H1 (cell line): ENCODE data around the gene KIAA1671. TPM values are rescaled to one million over a fixed set of nuclear protein-coding genes. Genes with fewer than 3 reads are reported as not detected.
A peak's percentile ranks its signal among the peaks of the same experiment; 100 is the strongest.

Experiments
- CTCF ChIA-PET: fragments of 300-600 bp; sonication (Branson Sonifier 250); formaldehyde crosslinking; loops from one replicate; lab custom pipeline; 2021; ENCODE audit not compliant: partially characterized antibody; lab: Charles Lee
- POLR2A ChIA-PET: fragments of 300-600 bp; sonication (Branson Sonifier 250); formaldehyde crosslinking; loops from one replicate; lab custom pipeline; 2021; ENCODE audit warnings: inconsistent platforms; ENCODE audit not compliant: partially characterized antibody; lab: Charles Lee
- DNase-seq, 2 experiments: peaks; one replicate each; pipeline versions ENCODE4 v3.0.0 to v3.0.0-alpha.2; 2010 to 2022; ENCODE audit warnings: low spot score in 2 of 2, low read depth in 1 of 2, mixed read lengths in 1 of 2
- FAIRE-seq: peaks from 2 replicates; lab custom pipeline; 2011; peaks lifted over from hg19 to GRCh38; lab: Jason Lieb, UNC
- H2AFZ ChIP-seq: 2 replicates; pipeline ENCODE4 v1.8.1; 2012; ENCODE audit warnings: low read length, inconsistent platforms
- H2AK5ac ChIP-seq: 2 replicates; pipeline ENCODE4 v1.6.1; 2013; ENCODE audit warnings: low read depth, low read length
- H2BK120ac ChIP-seq: replicated peaks from 2 replicates; pipeline ENCODE3; 2013; ENCODE audit warnings: low read depth, low read length, inconsistent platforms
- H2BK12ac ChIP-seq: 2 replicates; pipeline ENCODE4 v1.6.1; 2013; ENCODE audit warnings: low read depth, low read length
- H2BK15ac ChIP-seq: 2 replicates; pipeline ENCODE4 v1.6.1; 2013; ENCODE audit warnings: low read length
- H2BK20ac ChIP-seq: 2 replicates; pipeline ENCODE4 v1.6.1; 2013; ENCODE audit warnings: low read length
- H2BK5ac ChIP-seq: 2 replicates; pipeline ENCODE4 v1.6.1; 2013; ENCODE audit warnings: low read depth, low read length
- H3K14ac ChIP-seq: 2 replicates; pipeline ENCODE4 v1.6.1; 2013; ENCODE audit warnings: inconsistent platforms; ENCODE audit not compliant: insufficient read length
- H3K18ac ChIP-seq: 2 replicates; pipeline ENCODE4 v1.6.1; 2013; ENCODE audit warnings: low read length; ENCODE audit errors: extremely low read depth
- H3K23ac ChIP-seq: 2 replicates; pipeline ENCODE4 v1.6.1; 2013; ENCODE audit warnings: inconsistent platforms; ENCODE audit not compliant: insufficient read length
- H3K23me2 ChIP-seq: 2 replicates; pipeline ENCODE4 v1.6.1; 2013; ENCODE audit warnings: low read depth, low read length
- H3K27ac ChIP-seq: 2 replicates; pipeline ENCODE4 v1.6.1; 2011; ENCODE audit warnings: low read depth, low read length, inconsistent platforms
- H3K27me3 ChIP-seq, 4 experiments: replicated peaks in 1 of 4; 1 replicate in 1 of 4; 2 replicates in 3 of 4; pipeline versions ENCODE4 v1.6.1 to v1.8.1; 2011 to 2013; ENCODE audit warnings: low read length in 3 of 4, mild to moderate bottlenecking in 3 of 4, inconsistent platforms in 2 of 4, mixed read lengths in 2 of 4, moderate library complexity in 1 of 4; ENCODE audit not compliant: control insufficient read depth in 3 of 4, insufficient read depth in 3 of 4; ENCODE audit errors: extremely low read depth in 1 of 4
- H3K36me3 ChIP-seq, 4 experiments: 2 replicates each; pipeline versions ENCODE4 v1.6.1 to v1.8.1; 2011 to 2013; ENCODE audit warnings: mild to moderate bottlenecking in 4 of 4, low read length in 3 of 4, moderate library complexity in 2 of 4, control low read depth in 1 of 4, inconsistent platforms in 1 of 4; ENCODE audit not compliant: insufficient read depth in 4 of 4, control insufficient read depth in 2 of 4
- H3K4ac ChIP-seq: replicated peaks from 2 replicates; pipeline ENCODE3; 2013; ENCODE audit warnings: low read length, low read depth, mixed read lengths, inconsistent platforms; ENCODE audit not compliant: insufficient read length
- H3K4me1 ChIP-seq, 4 experiments: replicated peaks in 1 of 4; 1 replicate in 1 of 4; 2 replicates in 3 of 4; pipeline versions ENCODE4 v1.6.1 to v1.8.1; 2011 to 2013; ENCODE audit warnings: low read length in 3 of 4, inconsistent platforms in 2 of 4, mixed read lengths in 1 of 4; ENCODE audit not compliant: insufficient read depth in 4 of 4, control insufficient read depth in 3 of 4
- H3K4me2 ChIP-seq, 2 experiments: 2 replicates each; pipeline versions ENCODE4 v1.6.1 to v1.8.1; 2011 to 2013; ENCODE audit warnings: low read depth in 2 of 2, low read length in 2 of 2, control low read depth in 1 of 2, inconsistent platforms in 1 of 2, mild to moderate bottlenecking in 1 of 2; ENCODE audit not compliant: insufficient read depth in 1 of 2
- H3K4me3 ChIP-seq, 4 experiments: fragments of 200-600, 300-600 bp in 1 of 4; sonication (generic), shearing (Covaris generic), sonication (Bioruptor Twin) in 1 of 4; 2 replicates each; pipeline versions ENCODE4 v1.5.1 to v1.8.1; 2011 to 2016; ENCODE audit warnings: low read length in 4 of 4, low read depth in 3 of 4, control low read depth in 2 of 4, inconsistent platforms in 2 of 4, mild to moderate bottlenecking in 2 of 4, mixed read lengths in 1 of 4, moderate library complexity in 1 of 4; ENCODE audit not compliant: insufficient read depth in 2 of 4; ENCODE audit errors: extremely low read depth in 1 of 4
- H3K56ac ChIP-seq: replicated peaks from 2 replicates; pipeline ENCODE3; 2013; ENCODE audit warnings: low read depth, mild to moderate bottlenecking, mixed read lengths, low read length, inconsistent platforms; ENCODE audit not compliant: insufficient read length
- H3K79me1 ChIP-seq: 2 replicates; pipeline ENCODE4 v1.6.1; 2013; ENCODE audit warnings: low read depth, low read length, control low read depth
- H3K79me2 ChIP-seq, 2 experiments: 2 replicates each; pipeline versions ENCODE4 v1.6.1 to v1.8.1; 2012 to 2013; ENCODE audit warnings: low read length in 2 of 2, mild to moderate bottlenecking in 2 of 2, inconsistent platforms in 1 of 2; ENCODE audit not compliant: insufficient read depth in 2 of 2, control insufficient read depth in 1 of 2
- H3K9ac ChIP-seq, 4 experiments: replicated peaks in 1 of 4; 1 replicate in 1 of 4; 2 replicates in 3 of 4; pipeline versions ENCODE4 v1.6.1 to v1.8.1; 2011 to 2013; ENCODE audit warnings: low read depth in 3 of 4, low read length in 3 of 4, control low read depth in 2 of 4, mild to moderate bottlenecking in 2 of 4, moderate library complexity in 2 of 4, inconsistent platforms in 1 of 4; ENCODE audit errors: extremely low read depth in 1 of 4
- H3K9me3 ChIP-seq, 2 experiments: 2 replicates each; pipeline versions ENCODE4 v1.6.1 to v1.8.1; 2012 to 2013; ENCODE audit warnings: mild to moderate bottlenecking in 2 of 2, moderate library complexity in 2 of 2, control low read depth in 1 of 2, inconsistent platforms in 1 of 2, low read depth in 1 of 2, low read length in 1 of 2, mixed read lengths in 1 of 2; ENCODE audit not compliant: insufficient read depth in 2 of 2
- H4K20me1 ChIP-seq, 2 experiments: replicated peaks in 1 of 2; 2 replicates each; pipeline versions ENCODE3 to v1.8.1; 2011 to 2013; ENCODE audit warnings: inconsistent platforms in 2 of 2, low read length in 2 of 2, mild to moderate bottlenecking in 1 of 2; ENCODE audit not compliant: insufficient read depth in 2 of 2, control insufficient read depth in 1 of 2
- H4K5ac ChIP-seq: 2 replicates; pipeline ENCODE4 v1.6.1; 2013; ENCODE audit warnings: low read length, low read depth, mixed read lengths, inconsistent platforms; ENCODE audit not compliant: insufficient read length
- H4K8ac ChIP-seq: 2 replicates; pipeline ENCODE4 v1.8.0; 2013; ENCODE audit warnings: mild to moderate bottlenecking, moderate library complexity, low read length, inconsistent platforms; ENCODE audit not compliant: insufficient read depth; ENCODE audit errors: extremely low read depth
- H4K91ac ChIP-seq: replicated peaks from 2 replicates; pipeline ENCODE3; 2013; ENCODE audit warnings: low read length, mixed read lengths, inconsistent platforms; ENCODE audit not compliant: insufficient read length
- ATF2 ChIP-seq: IDR thresholded peaks from 2 replicates; pipeline ENCODE4 v1.6.1; 2012; ENCODE audit warnings: low read length, inconsistent platforms
- ATF3 ChIP-seq: IDR thresholded peaks from 2 replicates; pipeline ENCODE4 v1.6.1; 2011; ENCODE audit warnings: low read depth, mild to moderate bottlenecking, low read length; ENCODE audit not compliant: insufficient read depth
- CTCF ChIP-seq, 3 experiments: IDR thresholded peaks; 1 replicate in 2 of 3; 2 replicates in 1 of 3; pipeline versions ENCODE4 v1.5.1 to v1.6.1; 2011; ENCODE audit warnings: low read length in 3 of 3, mild to moderate bottlenecking in 3 of 3, inconsistent platforms in 2 of 3, low read depth in 1 of 3, moderate library complexity in 1 of 3; ENCODE audit not compliant: insufficient read depth in 1 of 3; ENCODE audit errors: control extremely low read depth in 1 of 3
- POLR2AphosphoS5 ChIP-seq: IDR thresholded peaks from 2 replicates; pipeline ENCODE4 v1.6.1; 2011; ENCODE audit warnings: low read depth, low read length
- TAF7 ChIP-seq: optimal IDR thresholded peaks from 2 replicates; pipeline ENCODE3; 2011; ENCODE audit warnings: low read depth, mild to moderate bottlenecking, inconsistent platforms, low read length, moderate library complexity, borderline replicate concordance
- TBP ChIP-seq: IDR thresholded peaks from 2 replicates; pipeline ENCODE4 v1.6.1; 2011; ENCODE audit warnings: low read depth, low read length, improper control_type of control experiment
- WGBS, 2 experiments: shearing (Covaris generic) in 1 of 2; methylation state at CpG; one replicate each; pipeline versions ENCODE4 v1.1.6 to v1.1.7; 2013 to 2015; ENCODE audit warnings: low lambda C conversion rate in 2 of 2, mixed read lengths in 2 of 2, inconsistent platforms in 1 of 2, low coverage in 1 of 2, missing lambda C conversion rate in 1 of 2; ENCODE audit not compliant: insufficient replicate concordance in 2 of 2, insufficient coverage in 1 of 2, insufficient read length in 1 of 2; ENCODE audit errors: extremely low coverage in 1 of 2, missing lambda C conversion rate in 1 of 2; 5-methylcytosine and 5-hydroxymethylcytosine counted together
- polyA plus RNA-seq, 7 experiments: library from polyadenylated mRNA; depleted of rRNA in 3 of 7; stranded (reverse) in 5 of 7; unstranded in 2 of 7; fragments of >200 nt in 5 of 7; fragments of 200-250 nt in 2 of 7; gene quantifications; 1 replicate in 5 of 7; 2 replicates in 1 of 7; 4 replicates in 1 of 7; pipeline versions ENCODE4 v1.2.1 to v1.2.3, GENCODE V29; 2011 to 2013; ENCODE audit warnings: missing spikeins in 2 of 7, mixed read lengths in 2 of 7
- total RNA-seq: library from RNA; stranded (reverse); fragmentation: NEBNext Ultra II Directional; extraction: Animal tissue kit (Norgen Biotek cat#: 25700); gene quantifications from 2 replicates; pipeline ENCODE4 v1.2.1, GENCODE V29; 2021

Gene KIAA1671
- total and polyA plus RNA-seq, 2 of the 8 experiments (the other 6 are each of a cell fraction or from before 2014, with no cell fraction given): 6.4 to 23.9 TPM

GRCh38 chr22:25131198-25131887 lies 178.8 kb downstream of the KIAA1671 start:
- no peak for DNase-seq
- no peak overlapping the region for H3K4me3 ChIP-seq
- H3K27ac ChIP-seq: no peak overlapping the region
- H2BK12ac ChIP-seq: no peak overlapping the region
- 82% methylated on average over 9 of the region's 9 CpGs; no CpG with 5 or more reads in 1 of the 2 experiments for WGBS, 2 experiments
- no peak overlapping the region for H2BK15ac ChIP-seq
- ChIA-PET CTCF (interaction anchor here (1.2 to 2.3 kb wide), 3 partner anchors 20 to 51 kb away, joined by 3 to 13 read pairs (median 3); no protein-coding TSS in a partner anchor), POLR2A (interaction anchor here (1.7 kb wide), 1 partner anchor 10 kb away, joined by 3 read pairs; no protein-coding TSS in a partner anchor)
- no peak overlapping the region for H4K91ac ChIP-seq
- H4K5ac ChIP-seq: no peak overlapping the region
- H3K4me2 ChIP-seq: no peak overlapping the region
- H3K79me2 ChIP-seq: no peaks in the 10 kb centered on the region; a peak in 1 of 4 replicates
- H3K36me3 ChIP-seq: no peaks in the 10 kb centered on the region
- H4K8ac ChIP-seq: no peak overlapping the region; the same call in 1 of the 2 replicates
- H4K20me1 ChIP-seq: peaks cover 4 to 17% of the 10 kb centered on the region in 2 experiments
- H3K56ac ChIP-seq: no peak overlapping the region
- no peak overlapping the region for H2BK5ac ChIP-seq
- H3K9ac ChIP-seq: peak overlapping the region in 1 of 4 experiments; percentile 29; a peak in 1 of 7 replicates
- H2AFZ ChIP-seq: no peak overlapping the region
- no peak for TF ChIP-seq TBP
- TF ChIP-seq ATF2: no peak
- no peak for TF ChIP-seq POLR2AphosphoS5
- no peak for TF ChIP-seq ATF3
- TF ChIP-seq CTCF (IDR thresholded peaks at IDR 0.05; ENCODE audit: control extremely low read depth in 1 of 3, insufficient read depth in 1 of 3, low read depth in 1 of 3, low read length in 3 of 3): 0 out of 4 replicates have a peak, but pooled peaks of 1 of the 3 experiments have one; percentile 8
- no peak for TF ChIP-seq TAF7
- H3K4me1 ChIP-seq: peaks cover 0 to 21% (median 11%) of the 10 kb centered on the region in 4 experiments; a peak in 6 of 7 replicates
- no peak overlapping the region for H2BK120ac ChIP-seq
- H3K27me3 ChIP-seq: no peaks in the 10 kb centered on the region
- no peak overlapping the region for H3K14ac ChIP-seq
- H3K9me3 ChIP-seq: no peaks in the 10 kb centered on the region
- FAIRE-seq: no peak
- 0 out of 2 replicates have a peak overlapping the region, but pooled peaks have one; percentile 24 for H2BK20ac ChIP-seq
- peak overlapping the region; percentile 62; the same call in 1 of the 2 replicates for H3K18ac ChIP-seq
- no peak overlapping the region for H3K23ac ChIP-seq
- H2AK5ac ChIP-seq: no peak overlapping the region; the same call in 1 of the 2 replicates
- H3K23me2 ChIP-seq: no peaks in the 10 kb centered on the region
- H3K4ac ChIP-seq: no peak overlapping the region
- peaks cover 2% of the 10 kb centered on the region; the same call in 1 of the 2 replicates for H3K79me1 ChIP-seq
